ENCODE measurements around the gene SMARCD2. TPM values are rescaled to one million over a fixed set of nuclear protein-coding genes. Genes with fewer than 3 reads are reported as not detected.
A peak's percentile ranks its signal among the peaks of the same experiment; 100 is the strongest.

SMARCD2 gene
- total and polyA plus RNA-seq, 2 of the 13 experiments (the other 11 are each of a cell fraction or from before 2014, with no cell fraction given) = 122 to 150 TPM

DNA sequence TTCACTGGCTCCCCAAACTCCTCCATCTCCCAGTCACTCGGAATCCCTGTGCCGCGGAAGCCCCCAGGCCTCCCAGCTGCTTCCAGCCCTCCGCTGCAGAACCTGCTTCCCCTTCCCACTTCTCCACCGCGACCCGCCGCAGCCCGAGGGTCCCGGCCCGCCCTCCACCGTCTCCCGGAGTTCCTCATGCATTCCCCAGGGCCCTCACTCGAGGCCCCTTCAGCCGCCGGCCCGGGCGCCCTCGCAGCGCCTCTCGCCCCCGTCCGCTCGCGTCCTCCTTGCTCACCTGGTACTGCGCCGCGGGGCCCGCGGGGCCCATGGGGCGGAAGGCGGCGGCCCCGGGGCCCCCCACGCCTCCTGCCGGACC is 329 bp downstream of the SMARCD2 start (continued):
- TF ChIP-seq, protein P1, sequence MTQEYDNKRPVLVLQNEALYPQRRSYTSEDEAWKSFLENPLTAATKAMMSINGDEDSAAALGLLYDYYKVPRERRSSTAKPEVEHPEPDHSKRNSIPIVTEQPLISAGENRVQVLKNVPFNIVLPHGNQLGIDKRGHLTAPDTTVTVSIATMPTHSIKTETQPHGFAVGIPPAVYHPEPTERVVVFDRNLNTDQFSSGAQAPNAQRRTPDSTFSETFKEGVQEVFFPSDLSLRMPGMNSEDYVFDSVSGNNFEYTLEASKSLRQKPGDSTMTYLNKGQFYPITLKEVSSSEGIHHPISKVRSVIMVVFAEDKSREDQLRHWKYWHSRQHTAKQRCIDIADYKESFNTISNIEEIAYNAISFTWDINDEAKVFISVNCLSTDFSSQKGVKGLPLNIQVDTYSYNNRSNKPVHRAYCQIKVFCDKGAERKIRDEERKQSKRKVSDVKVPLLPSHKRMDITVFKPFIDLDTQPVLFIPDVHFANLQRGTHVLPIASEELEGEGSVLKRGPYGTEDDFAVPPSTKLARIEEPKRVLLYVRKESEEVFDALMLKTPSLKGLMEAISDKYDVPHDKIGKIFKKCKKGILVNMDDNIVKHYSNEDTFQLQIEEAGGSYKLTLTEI (CRISPR knock-in tag; conservative IDR thresholded peaks at IDR 0.05) = no peak
- TF ChIP-seq KDM5A (IDR thresholded peaks at IDR 0.05; ENCODE audit: borderline replicate concordance, low read length) (peak; percentile 46; the same call in 1 of the 2 replicates), TBX3 (IDR thresholded peaks at IDR 0.05; ENCODE audit: borderline replicate concordance) (no peak), NR3C1 (CRISPR knock-in tag; IDR thresholded peaks at IDR 0.05) (no peak), GATAD1 (CRISPR knock-in tag; IDR thresholded peaks at IDR 0.05) (no peak), PHF20 (CRISPR knock-in tag; IDR thresholded peaks at IDR 0.05) (no peak), ATM (IDR thresholded peaks at IDR 0.05; ENCODE audit: borderline replicate concordance) (no peak), ZNF790 (CRISPR knock-in tag; IDR thresholded peaks at IDR 0.05; ENCODE audit: borderline replicate concordance) (no peak), ZNF30 (CRISPR knock-in tag; IDR thresholded peaks at IDR 0.05) (no peak), RBAK (CRISPR knock-in tag; IDR thresholded peaks at IDR 0.05) (no peak), ATF7-NPFF (CRISPR knock-in tag; IDR thresholded peaks at IDR 0.05; ENCODE audit: low read depth) (no peak), PHF21A (CRISPR knock-in tag; IDR thresholded peaks at IDR 0.05) (no peak), SRSF9 (IDR thresholded peaks at IDR 0.05; ENCODE audit: borderline replicate concordance, insufficient read depth, low read depth, low read length, poor library complexity, severe bottlenecking) (no peak), SALL1 (CRISPR knock-in tag; IDR thresholded peaks at IDR 0.05) (no peak), HCFC1 (IDR thresholded peaks at IDR 0.05; ENCODE audit: low read depth, low read length) (no peak), CBX2 (IDR thresholded peaks at IDR 0.05; ENCODE audit: low read depth, low read length) (no peak), CBX2 (CRISPR knock-in tag; IDR thresholded peaks at IDR 0.05; ENCODE audit: low read depth) (no peak), REXO4 (CRISPR knock-in tag; IDR thresholded peaks at IDR 0.05; ENCODE audit: borderline replicate concordance) (no peak), ZNF225 (CRISPR knock-in tag; IDR thresholded peaks at IDR 0.05) (no peak), HDAC2 (CRISPR knock-in tag; IDR thresholded peaks at IDR 0.05) (no peak), MLLT10 (CRISPR knock-in tag; IDR thresholded peaks at IDR 0.05) (no peak), KDM1A (CRISPR knock-in tag; IDR thresholded peaks at IDR 0.05) (no peak), SRY (CRISPR knock-in tag; IDR thresholded peaks at IDR 0.05) (no peak)
- TF ChIP-seq, protein P2, sequence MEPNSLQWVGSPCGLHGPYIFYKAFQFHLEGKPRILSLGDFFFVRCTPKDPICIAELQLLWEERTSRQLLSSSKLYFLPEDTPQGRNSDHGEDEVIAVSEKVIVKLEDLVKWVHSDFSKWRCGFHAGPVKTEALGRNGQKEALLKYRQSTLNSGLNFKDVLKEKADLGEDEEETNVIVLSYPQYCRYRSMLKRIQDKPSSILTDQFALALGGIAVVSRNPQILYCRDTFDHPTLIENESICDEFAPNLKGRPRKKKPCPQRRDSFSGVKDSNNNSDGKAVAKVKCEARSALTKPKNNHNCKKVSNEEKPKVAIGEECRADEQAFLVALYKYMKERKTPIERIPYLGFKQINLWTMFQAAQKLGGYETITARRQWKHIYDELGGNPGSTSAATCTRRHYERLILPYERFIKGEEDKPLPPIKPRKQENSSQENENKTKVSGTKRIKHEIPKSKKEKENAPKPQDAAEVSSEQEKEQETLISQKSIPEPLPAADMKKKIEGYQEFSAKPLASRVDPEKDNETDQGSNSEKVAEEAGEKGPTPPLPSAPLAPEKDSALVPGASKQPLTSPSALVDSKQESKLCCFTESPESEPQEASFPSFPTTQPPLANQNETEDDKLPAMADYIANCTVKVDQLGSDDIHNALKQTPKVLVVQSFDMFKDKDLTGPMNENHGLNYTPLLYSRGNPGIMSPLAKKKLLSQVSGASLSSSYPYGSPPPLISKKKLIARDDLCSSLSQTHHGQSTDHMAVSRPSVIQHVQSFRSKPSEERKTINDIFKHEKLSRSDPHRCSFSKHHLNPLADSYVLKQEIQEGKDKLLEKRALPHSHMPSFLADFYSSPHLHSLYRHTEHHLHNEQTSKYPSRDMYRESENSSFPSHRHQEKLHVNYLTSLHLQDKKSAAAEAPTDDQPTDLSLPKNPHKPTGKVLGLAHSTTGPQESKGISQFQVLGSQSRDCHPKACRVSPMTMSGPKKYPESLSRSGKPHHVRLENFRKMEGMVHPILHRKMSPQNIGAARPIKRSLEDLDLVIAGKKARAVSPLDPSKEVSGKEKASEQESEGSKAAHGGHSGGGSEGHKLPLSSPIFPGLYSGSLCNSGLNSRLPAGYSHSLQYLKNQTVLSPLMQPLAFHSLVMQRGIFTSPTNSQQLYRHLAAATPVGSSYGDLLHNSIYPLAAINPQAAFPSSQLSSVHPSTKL (CRISPR knock-in tag; IDR thresholded peaks at IDR 0.05) = no peak
- TF ChIP-seq, protein P3, sequence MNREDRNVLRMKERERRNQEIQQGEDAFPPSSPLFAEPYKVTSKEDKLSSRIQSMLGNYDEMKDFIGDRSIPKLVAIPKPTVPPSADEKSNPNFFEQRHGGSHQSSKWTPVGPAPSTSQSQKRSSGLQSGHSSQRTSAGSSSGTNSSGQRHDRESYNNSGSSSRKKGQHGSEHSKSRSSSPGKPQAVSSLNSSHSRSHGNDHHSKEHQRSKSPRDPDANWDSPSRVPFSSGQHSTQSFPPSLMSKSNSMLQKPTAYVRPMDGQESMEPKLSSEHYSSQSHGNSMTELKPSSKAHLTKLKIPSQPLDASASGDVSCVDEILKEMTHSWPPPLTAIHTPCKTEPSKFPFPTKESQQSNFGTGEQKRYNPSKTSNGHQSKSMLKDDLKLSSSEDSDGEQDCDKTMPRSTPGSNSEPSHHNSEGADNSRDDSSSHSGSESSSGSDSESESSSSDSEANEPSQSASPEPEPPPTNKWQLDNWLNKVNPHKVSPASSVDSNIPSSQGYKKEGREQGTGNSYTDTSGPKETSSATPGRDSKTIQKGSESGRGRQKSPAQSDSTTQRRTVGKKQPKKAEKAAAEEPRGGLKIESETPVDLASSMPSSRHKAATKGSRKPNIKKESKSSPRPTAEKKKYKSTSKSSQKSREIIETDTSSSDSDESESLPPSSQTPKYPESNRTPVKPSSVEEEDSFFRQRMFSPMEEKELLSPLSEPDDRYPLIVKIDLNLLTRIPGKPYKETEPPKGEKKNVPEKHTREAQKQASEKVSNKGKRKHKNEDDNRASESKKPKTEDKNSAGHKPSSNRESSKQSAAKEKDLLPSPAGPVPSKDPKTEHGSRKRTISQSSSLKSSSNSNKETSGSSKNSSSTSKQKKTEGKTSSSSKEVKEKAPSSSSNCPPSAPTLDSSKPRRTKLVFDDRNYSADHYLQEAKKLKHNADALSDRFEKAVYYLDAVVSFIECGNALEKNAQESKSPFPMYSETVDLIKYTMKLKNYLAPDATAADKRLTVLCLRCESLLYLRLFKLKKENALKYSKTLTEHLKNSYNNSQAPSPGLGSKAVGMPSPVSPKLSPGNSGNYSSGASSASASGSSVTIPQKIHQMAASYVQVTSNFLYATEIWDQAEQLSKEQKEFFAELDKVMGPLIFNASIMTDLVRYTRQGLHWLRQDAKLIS (CRISPR knock-in tag; IDR thresholded peaks at IDR 0.05) = no peak
